Esophagus muscularis mucosa (tissue), 4 donors: ENCODE results near the gene INHBC.

ENCODE experiments used
- CTCF ChIP-seq, 3 experiments: fragments of 200-600 bp in 2 of 3; fragments of 450-650 bp in 1 of 3; sonication (generic) in 2 of 3; IDR thresholded peaks; one replicate each; pipeline ENCODE4 v1.5.1; 2017 to 2019; ENCODE audit warnings: antibody characterized with exemption in 3 of 3, mild to moderate bottlenecking in 2 of 3, moderate library complexity in 1 of 3
- EP300 ChIP-seq: sonication (generic); formaldehyde crosslinking; IDR thresholded peaks from one replicate; pipeline ENCODE4 v1.6.1; 2017; ENCODE audit warnings: antibody characterized with exemption
- POLR2A ChIP-seq: fragments of 450-650 bp; IDR thresholded peaks from one replicate; pipeline ENCODE4 v1.6.1; 2017; ENCODE audit warnings: antibody characterized with exemption, moderate library complexity, mild to moderate bottlenecking, low read depth
- POLR2AphosphoS5 ChIP-seq, 2 donors: sonication (generic); formaldehyde crosslinking; IDR thresholded peaks; one replicate each; pipeline ENCODE4 v1.6.1; 2017; ENCODE audit warnings: antibody characterized with exemption in 2 of 2

- no peak for TF ChIP-seq CTCF (IDR thresholded peaks at IDR 0.05)
- TF ChIP-seq POLR2A, result no peak
- TF ChIP-seq EP300, result no peak
- no peak for TF ChIP-seq POLR2AphosphoS5 (IDR thresholded peaks at IDR 0.05)
These were observed 44.4 kb downstream of the INHBC start for GRCh38 chr12:57479043-57479375.
